OCI-LY7 (cell line): ENCODE measurements around the gene TUFM.
"Not testable (repeated sequence)": the region's sequence is repeated elsewhere in the genome, so short reads cannot be mapped to it uniquely, and the experiment has no call there.

Experiments
- EZH2phosphoT487 ChIP-seq: fragments of 200-600 bp; sonication (generic); IDR thresholded peaks from 2 replicates; pipeline ENCODE4 v1.6.1; 2018; ENCODE audit warnings: low read depth, borderline replicate concordance, mild to moderate bottlenecking, mixed run types, antibody characterized with exemption, low read length, moderate library complexity, mixed read lengths
- TF ChIP-seq, protein P1 (sequence below): fragments of 200-600 bp; sonication (generic); conservative IDR thresholded peaks from 2 replicates; pipeline ENCODE4 v1.5.1; 2014; ENCODE audit warnings: mild to moderate bottlenecking, antibody characterized with exemption, low read length, moderate library complexity, mixed read lengths

GRCh38 chr16:28807445-28808120 lies 38.6 kb downstream of the TUFM start:
- TF ChIP-seq, protein P1, sequence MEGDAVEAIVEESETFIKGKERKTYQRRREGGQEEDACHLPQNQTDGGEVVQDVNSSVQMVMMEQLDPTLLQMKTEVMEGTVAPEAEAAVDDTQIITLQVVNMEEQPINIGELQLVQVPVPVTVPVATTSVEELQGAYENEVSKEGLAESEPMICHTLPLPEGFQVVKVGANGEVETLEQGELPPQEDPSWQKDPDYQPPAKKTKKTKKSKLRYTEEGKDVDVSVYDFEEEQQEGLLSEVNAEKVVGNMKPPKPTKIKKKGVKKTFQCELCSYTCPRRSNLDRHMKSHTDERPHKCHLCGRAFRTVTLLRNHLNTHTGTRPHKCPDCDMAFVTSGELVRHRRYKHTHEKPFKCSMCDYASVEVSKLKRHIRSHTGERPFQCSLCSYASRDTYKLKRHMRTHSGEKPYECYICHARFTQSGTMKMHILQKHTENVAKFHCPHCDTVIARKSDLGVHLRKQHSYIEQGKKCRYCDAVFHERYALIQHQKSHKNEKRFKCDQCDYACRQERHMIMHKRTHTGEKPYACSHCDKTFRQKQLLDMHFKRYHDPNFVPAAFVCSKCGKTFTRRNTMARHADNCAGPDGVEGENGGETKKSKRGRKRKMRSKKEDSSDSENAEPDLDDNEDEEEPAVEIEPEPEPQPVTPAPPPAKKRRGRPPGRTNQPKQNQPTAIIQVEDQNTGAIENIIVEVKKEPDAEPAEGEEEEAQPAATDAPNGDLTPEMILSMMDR = not testable (repeated sequence)
- not testable (repeated sequence) for TF ChIP-seq EZH2phosphoT487
